ENCODE results near the gene MARCHF2.

MARCHF2 gene

GRCh38 chr19:8391198-8392016 lies 21.7 kb upstream of the MARCHF2 start:
- no peaks in the 10 kb centered on the region for H3K9me3 ChIP-seq (ENCODE audit: severe bottlenecking)
- H3K4me3 ChIP-seq (ENCODE audit: severe bottlenecking), result peak overlapping the region; percentile 10
- no peak for TF ChIP-seq CTCF (IDR thresholded peaks at IDR 0.05; ENCODE audit: poor library complexity, severe bottlenecking)
- H3K27me3 ChIP-seq (ENCODE audit: insufficient read depth, poor library complexity, severe bottlenecking), result no peaks in the 10 kb centered on the region
- H3K4me1 ChIP-seq (ENCODE audit: insufficient read depth, poor library complexity, severe bottlenecking), result peaks cover 15% of the 10 kb centered on the region
- DNase-seq (ENCODE audit: low spot score) (no peak), ATAC-seq (ENCODE audit: low read depth) (no peak)
- peak overlapping the region; percentile 88 for H3K27ac ChIP-seq (ENCODE audit: poor library complexity, severe bottlenecking)
- 0 out of 2 replicates have a peak, but pooled peaks cover 6% of the 10 kb centered on the region for H3K36me3 ChIP-seq (ENCODE audit: low read depth)

GRCh38 chr19:8392017-8392591 lies 21.0 kb upstream of the MARCHF2 start:
- Histone ChIP-seq H3K27me3 (ENCODE audit: insufficient read depth, poor library complexity, severe bottlenecking) (no peaks in the 10 kb centered on the region), H3K9me3 (ENCODE audit: severe bottlenecking) (no peaks in the 10 kb centered on the region), H3K4me3 (ENCODE audit: severe bottlenecking) (no peak overlapping the region), H3K27ac (ENCODE audit: poor library complexity, severe bottlenecking) (peak overlapping the region; percentile 88), H3K4me1 (ENCODE audit: insufficient read depth, poor library complexity, severe bottlenecking) (peaks cover 20% of the 10 kb centered on the region), H3K36me3 (ENCODE audit: low read depth) (0 out of 2 replicates have a peak, but pooled peaks cover 6% of the 10 kb centered on the region)
- no peak for TF ChIP-seq CTCF (IDR thresholded peaks at IDR 0.05; ENCODE audit: poor library complexity, severe bottlenecking)
- no peak for DNase-seq (ENCODE audit: low spot score)
- no peak for ATAC-seq (ENCODE audit: low read depth)

GRCh38 chr19:8393192-8393870 lies 19.8 kb upstream of the MARCHF2 start:
- Histone ChIP-seq H3K4me3 (ENCODE audit: severe bottlenecking) (no peak overlapping the region), H3K9me3 (ENCODE audit: severe bottlenecking) (no peaks in the 10 kb centered on the region), H3K4me1 (ENCODE audit: insufficient read depth, poor library complexity, severe bottlenecking) (peaks cover 28% of the 10 kb centered on the region), H3K36me3 (ENCODE audit: low read depth) (0 out of 2 replicates have a peak, but pooled peaks cover 6% of the 10 kb centered on the region), H3K27me3 (ENCODE audit: insufficient read depth, poor library complexity, severe bottlenecking) (no peaks in the 10 kb centered on the region), H3K27ac (ENCODE audit: poor library complexity, severe bottlenecking) (peak overlapping the region; percentile 69)
- no peak for ATAC-seq (ENCODE audit: low read depth)
- no peak for DNase-seq (ENCODE audit: low spot score)
- no peak for TF ChIP-seq CTCF (IDR thresholded peaks at IDR 0.05; ENCODE audit: poor library complexity, severe bottlenecking)

- ATAC-seq (ENCODE audit: low read depth) (no peak), DNase-seq (ENCODE audit: low spot score) (no peak)
- no peaks in the 10 kb centered on the region for H3K9me3 ChIP-seq (ENCODE audit: severe bottlenecking)
- no peak for TF ChIP-seq CTCF (IDR thresholded peaks at IDR 0.05; ENCODE audit: poor library complexity, severe bottlenecking)
- H3K4me3 ChIP-seq (ENCODE audit: severe bottlenecking), result no peak overlapping the region
- 0 out of 2 replicates have a peak, but pooled peaks cover 6% of the 10 kb centered on the region for H3K36me3 ChIP-seq (ENCODE audit: low read depth)
- peak overlapping the region; percentile 69 for H3K27ac ChIP-seq (ENCODE audit: poor library complexity, severe bottlenecking)
- H3K4me1 ChIP-seq (ENCODE audit: insufficient read depth, poor library complexity, severe bottlenecking), result peaks cover 28% of the 10 kb centered on the region
- H3K27me3 ChIP-seq (ENCODE audit: insufficient read depth, poor library complexity, severe bottlenecking), result no peaks in the 10 kb centered on the region
These were observed 19.2 kb upstream of the MARCHF2 start for GRCh38 chr19:8393871-8394250.
